GM12874 (cell line): Measurements from ENCODE around the gene ZBTB47.
A peak's percentile ranks its signal among the peaks of the same experiment; 100 is the strongest.

Experiments used
- CTCF ChIP-seq: IDR thresholded peaks from 2 replicates; pipeline ENCODE4 v1.5.1; 2011; ENCODE audit warnings: low read depth, mild to moderate bottlenecking, control low read depth, low read length, moderate library complexity; ENCODE audit not compliant: insufficient read depth

The ZBTB47 gene

GRCh38 chr3:42653560-42654330 is at the start of gene ZBTB47:
Gene ZBTB47 (plus strand): TSS chr3:42653697. CDS start chr3:42658356, 4,659 bp downstream.
- no peak for TF ChIP-seq CTCF

DNA sequence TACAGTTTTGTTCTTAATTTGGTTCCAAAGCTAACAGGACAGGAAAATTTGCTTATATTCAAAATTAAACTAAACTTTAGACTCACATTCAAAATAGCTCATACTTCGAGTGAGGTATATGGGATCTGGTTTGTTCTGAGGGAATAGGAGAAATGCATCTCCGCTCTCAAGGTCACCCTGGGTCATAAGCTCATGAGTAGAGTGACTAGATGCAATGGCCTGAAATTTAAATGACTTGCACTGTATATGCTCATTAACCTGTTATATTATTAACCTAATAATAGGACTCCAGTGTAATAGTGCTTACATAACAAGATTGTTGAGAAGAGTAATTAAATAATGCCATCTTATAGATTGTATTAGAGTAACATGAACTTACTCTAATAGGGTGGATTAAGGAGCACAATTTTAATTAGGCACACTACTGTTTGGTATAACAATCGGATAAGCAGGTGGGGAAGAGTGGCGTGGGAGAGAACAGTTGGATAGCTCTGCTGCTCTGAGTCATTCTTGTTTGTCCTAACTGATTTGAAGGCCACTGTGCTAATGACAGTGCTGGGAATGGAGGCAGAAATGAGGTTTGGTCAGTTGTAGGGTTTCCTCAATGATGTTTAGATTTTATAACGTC is 47.8 kb upstream of the ZBTB47 start:
- TF ChIP-seq CTCF: no peak

DNA sequence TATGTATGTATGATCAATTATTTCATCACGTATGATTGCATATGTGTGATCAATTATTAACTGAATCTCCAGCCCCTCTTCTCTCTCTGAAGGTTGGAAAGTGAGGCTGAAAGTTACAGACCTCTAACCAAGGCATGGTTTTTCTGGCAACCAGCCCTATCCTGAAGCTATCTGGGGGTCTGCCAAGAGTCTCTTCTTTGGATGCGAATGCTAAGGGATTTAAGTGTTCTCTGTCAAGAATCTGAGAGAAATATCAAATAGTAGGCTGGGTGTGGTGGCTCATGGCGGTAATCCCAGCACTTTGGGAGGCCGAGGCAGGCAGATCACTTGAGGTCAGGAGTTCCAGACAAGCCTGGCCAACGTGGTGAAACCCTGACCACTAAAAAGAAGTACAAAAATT is 44.9 kb upstream of the ZBTB47 start:
- no peak for TF ChIP-seq CTCF

GRCh38 chr3:42610976-42611375 is 42.5 kb upstream of the ZBTB47 start:
- TF ChIP-seq CTCF: no peak

GRCh38 chr3:42612217-42612616 is 41.3 kb upstream of the ZBTB47 start:
- TF ChIP-seq CTCF: no peak

- no peak for TF ChIP-seq CTCF
Measured at GRCh38 chr3:42612928-42613327, 40.6 kb upstream of the ZBTB47 start.

GRCh38 chr3:42613462-42613861 is 40.0 kb upstream of the ZBTB47 start:
- peak; percentile 31; the same call in 1 of the 2 replicates for TF ChIP-seq CTCF
